ENCODE measurements around the gene MEP1A. TPM values are rescaled to one million over a fixed set of nuclear protein-coding genes. Genes with fewer than 3 reads are reported as not detected.

MEP1A gene
- total and polyA plus RNA-seq, 2 donors (not counting 1 experiment from before 2014, with no cell fraction given): not detected

DNA sequence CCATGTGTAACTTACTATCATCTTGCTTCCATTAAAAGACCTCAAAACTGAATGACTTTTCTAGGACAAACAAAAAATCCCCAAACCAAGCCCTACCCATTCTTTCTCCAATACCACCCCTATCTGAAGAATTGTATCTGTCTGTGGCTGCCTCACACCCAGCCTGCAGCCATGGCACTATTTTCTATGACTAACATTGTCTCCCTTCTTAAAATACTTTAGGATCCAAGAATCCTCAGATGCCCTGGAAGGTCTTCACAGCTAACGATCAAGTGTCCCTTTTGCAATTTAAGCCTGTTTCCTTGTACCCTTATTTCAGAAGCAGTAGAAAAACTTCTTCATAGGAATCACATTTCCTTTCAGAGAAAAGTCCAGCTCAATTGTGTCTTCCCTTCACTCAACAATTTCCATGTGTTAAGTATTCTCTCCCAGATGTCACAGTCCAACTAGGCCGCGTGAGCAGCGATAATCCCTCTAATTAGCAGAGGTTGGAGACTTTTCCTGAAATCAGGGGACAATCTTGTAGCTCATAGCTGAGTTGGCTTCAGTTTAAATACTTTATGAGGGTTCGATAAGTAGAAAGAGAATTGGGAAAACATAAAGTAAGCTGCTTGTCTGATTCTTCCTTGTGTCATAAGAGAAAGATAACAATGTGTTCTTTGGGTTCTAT, 5.2 kb upstream of the MEP1A start:
- Mint-ChIP-seq H3K4me3 (no peak overlapping the region), H3K27me3 (peaks cover 10% of the 10 kb centered on the region), H3K4me1 (no peaks in the 10 kb centered on the region), H3K27ac (no peak overlapping the region), H3K9me3 (ENCODE audit: insufficient read depth) (no peaks in the 10 kb centered on the region)
- Histone ChIP-seq H3K4me1 (ENCODE audit: control insufficient read depth in 2 of 2, insufficient read depth in 2 of 2, low read length in 2 of 2) (no peaks in the 10 kb centered on the region), H3K4me3 (ENCODE audit: control extremely low read depth in 1 of 5, extremely low read depth in 1 of 5, insufficient read depth in 1 of 5, low read depth in 2 of 5, low read length in 4 of 5) (no peak overlapping the region), H3K36me3 (replicated peaks in 1 of 2; ENCODE audit: control extremely low read depth in 1 of 2, control insufficient read depth in 1 of 2, extremely low read depth in 1 of 2, insufficient read depth in 2 of 2, low read length in 1 of 2) (no peaks in the 10 kb centered on the region), H3K27ac (ENCODE audit: low read length in 2 of 2) (no peak overlapping the region), H3K27me3 (replicated peaks in 1 of 4; ENCODE audit: control extremely low read depth in 1 of 4, control insufficient read depth in 3 of 4, insufficient read depth in 4 of 4, low read length in 3 of 4) (no peaks in the 10 kb centered on the region), H3K9me3 (ENCODE audit: control extremely low read depth in 1 of 3, control insufficient read depth in 2 of 3, insufficient read depth in 1 of 3, low read length in 2 of 3) (no peaks in the 10 kb centered on the region), H3K9ac (ENCODE audit: low read length) (no peak overlapping the region), H3K79me2 (ENCODE audit: control insufficient read depth, insufficient read depth, low read length) (no peaks in the 10 kb centered on the region), H3K4me2 (replicated peaks; ENCODE audit: low read depth, low read length, poor library complexity, severe bottlenecking) (no peak overlapping the region), H4K20me1 (ENCODE audit: control insufficient read depth, insufficient read depth, low read length, poor library complexity, severe bottlenecking) (no peaks in the 10 kb centered on the region), H2AFZ (ENCODE audit: insufficient read depth, low read depth, low read length, poor library complexity, severe bottlenecking) (no peak overlapping the region)
- CTCF ChIA-PET: no interaction called here
- POLR2A ChIA-PET: no interaction called here
- ATAC-seq (ENCODE audit: low read depth) (no peak), DNase-seq (no peak)
- intact Hi-C loops (cut with micrococcal nuclease): no loop called here
- WGBS (ENCODE audit: insufficient coverage): 98% methylated on average over 5 of the region's 5 CpGs
- TF ChIP-seq CTCF (IDR thresholded peaks at IDR 0.05) (no peak), EZH2 (IDR thresholded peaks at IDR 0.05; ENCODE audit: borderline replicate concordance, insufficient read depth, low read depth, low read length, poor library complexity, severe bottlenecking) (no peak)

GRCh38 chr6:46788791-46789190, 4.4 kb upstream of the MEP1A start:
- TF ChIP-seq CTCF (IDR thresholded peaks at IDR 0.05): no peak
- H2AFZ ChIP-seq (ENCODE audit: insufficient read depth, low read depth, low read length, poor library complexity, severe bottlenecking): no peak overlapping the region
- intact Hi-C loops (cut with micrococcal nuclease): no loop called here
- no peaks in the 10 kb centered on the region for H3K27me3 ChIP-seq (replicated peaks in 1 of 4; ENCODE audit: control extremely low read depth in 1 of 4, control insufficient read depth in 3 of 4, insufficient read depth in 4 of 4, low read length in 3 of 4)
- Mint-ChIP-seq H3K27ac (no peak overlapping the region), H3K27me3 (peaks cover 10% of the 10 kb centered on the region), H3K4me3 (no peak overlapping the region), H3K9me3 (ENCODE audit: insufficient read depth) (no peaks in the 10 kb centered on the region), H3K4me1 (no peaks in the 10 kb centered on the region)
- ChIA-PET POLR2A (no interaction called here), CTCF (no interaction called here)
- H3K4me2 ChIP-seq (replicated peaks; ENCODE audit: low read depth, low read length, poor library complexity, severe bottlenecking): no peak overlapping the region
- no peaks in the 10 kb centered on the region for H3K9me3 ChIP-seq (ENCODE audit: control extremely low read depth in 1 of 3, control insufficient read depth in 2 of 3, insufficient read depth in 1 of 3, low read length in 2 of 3)
- H3K27ac ChIP-seq (ENCODE audit: low read length in 2 of 2): no peak overlapping the region
- no peak overlapping the region for H3K9ac ChIP-seq (ENCODE audit: low read length)
- ATAC-seq (ENCODE audit: low read depth) (no peak), DNase-seq (no peak)
- no peaks in the 10 kb centered on the region for H3K4me1 ChIP-seq (ENCODE audit: control insufficient read depth in 2 of 2, insufficient read depth in 2 of 2, low read length in 2 of 2)
- H3K36me3 ChIP-seq (replicated peaks in 1 of 2; ENCODE audit: control extremely low read depth in 1 of 2, control insufficient read depth in 1 of 2, extremely low read depth in 1 of 2, insufficient read depth in 2 of 2, low read length in 1 of 2): no peaks in the 10 kb centered on the region
- no peaks in the 10 kb centered on the region for H4K20me1 ChIP-seq (ENCODE audit: control insufficient read depth, insufficient read depth, low read length, poor library complexity, severe bottlenecking)
- H3K79me2 ChIP-seq (ENCODE audit: control insufficient read depth, insufficient read depth, low read length): no peaks in the 10 kb centered on the region
- WGBS (ENCODE audit: insufficient coverage): 83% methylated on average over 3 of the region's 3 CpGs
- no peak overlapping the region for H3K4me3 ChIP-seq (ENCODE audit: control extremely low read depth in 1 of 5, extremely low read depth in 1 of 5, insufficient read depth in 1 of 5, low read depth in 2 of 5, low read length in 4 of 5)
